SW480 (cell line): ENCODE results near the gene UFC1.
"Not testable (repeated sequence)": the region's sequence is repeated elsewhere in the genome, so short reads cannot be mapped to it uniquely, and the experiment has no call there.

Source experiments
- DNase-seq: peaks from one replicate; pipeline ENCODE4 v3.0.0-alpha.2; 2016; ENCODE audit warnings: low spot score

Gene UFC1

GRCh38 chr1:161153682-161154337, at the start of gene UFC1:
Gene UFC1 (plus strand): TSS chr1:161153978. CDS start chr1:161153998, 20 bp downstream.
- peak; percentile 95 for DNase-seq

- DNase-seq: no peak
Measured at GRCh38 chr1:161106431-161106830, 47.3 kb upstream of the UFC1 start.

- no peak for DNase-seq
Measured at GRCh38 chr1:161111117-161111516, 42.7 kb upstream of the UFC1 start.

- DNase-seq: no peak
Measured at GRCh38 chr1:161111527-161111926, 42.3 kb upstream of the UFC1 start.

- no peak for DNase-seq
Measured at GRCh38 chr1:161113915-161114314, 39.9 kb upstream of the UFC1 start.

GRCh38 chr1:161114556-161114955, 39.2 kb upstream of the UFC1 start:
- no peak for DNase-seq

- peak; percentile 93 for DNase-seq
Measured at GRCh38 chr1:161115132-161115711, 38.6 kb upstream of the UFC1 start.

- DNase-seq: not testable (repeated sequence)
Measured at GRCh38 chr1:161115961-161116360, 37.8 kb upstream of the UFC1 start.

- DNase-seq: peak; percentile 84
Measured at GRCh38 chr1:161117759-161118581, 35.8 kb upstream of the UFC1 start, which contains the start of the genes NIT1 and PFDN2. Gene NIT1 (plus strand): TSS chr1:161118105. CDS start chr1:161118177, 72 bp downstream. Gene PFDN2 (minus strand): TSS chr1:161118037. CDS start chr1:161118026, 11 bp downstream.

GRCh38 chr1:161119092-161119903, 34.5 kb upstream of the UFC1 start:
- DNase-seq: peak; percentile 33

GRCh38 chr1:161121042-161121650, 32.6 kb upstream of the UFC1 start:
- no peak for DNase-seq

- no peak for DNase-seq
Measured at GRCh38 chr1:161121834-161122233, 31.9 kb upstream of the UFC1 start.

GRCh38 chr1:161122967-161123366, 30.8 kb upstream of the UFC1 start:
- DNase-seq: no peak

- DNase-seq: no peak
Measured at GRCh38 chr1:161127649-161128048, 26.1 kb upstream of the UFC1 start.

GRCh38 chr1:161128591-161129420, 25.0 kb upstream of the UFC1 start:
- no peak for DNase-seq

- DNase-seq: no peak
Measured at GRCh38 chr1:161130266-161130665, 23.5 kb upstream of the UFC1 start.

- DNase-seq: no peak
Measured at GRCh38 chr1:161131523-161132409, 22.0 kb upstream of the UFC1 start.

GRCh38 chr1:161132410-161133219, 21.2 kb upstream of the UFC1 start, which contains the start of gene DEDD:
Gene DEDD (minus strand): TSS chr1:161132667. CDS start chr1:161124462, 8,205 bp downstream.
- peak; percentile 98 for DNase-seq
